NK-92 (cell line): ENCODE data around the gene TMEM141.
"Not testable (repeated sequence)": the region's sequence is repeated elsewhere in the genome, so short reads cannot be mapped to it uniquely, and the experiment has no call there.

Experiments
- DNase-seq: peaks from one replicate; lab custom pipeline; 2025; ENCODE audit not compliant: unreplicated experiment; lab: John Stamatoyannopoulos, UW

TMEM141 gene

DNA sequence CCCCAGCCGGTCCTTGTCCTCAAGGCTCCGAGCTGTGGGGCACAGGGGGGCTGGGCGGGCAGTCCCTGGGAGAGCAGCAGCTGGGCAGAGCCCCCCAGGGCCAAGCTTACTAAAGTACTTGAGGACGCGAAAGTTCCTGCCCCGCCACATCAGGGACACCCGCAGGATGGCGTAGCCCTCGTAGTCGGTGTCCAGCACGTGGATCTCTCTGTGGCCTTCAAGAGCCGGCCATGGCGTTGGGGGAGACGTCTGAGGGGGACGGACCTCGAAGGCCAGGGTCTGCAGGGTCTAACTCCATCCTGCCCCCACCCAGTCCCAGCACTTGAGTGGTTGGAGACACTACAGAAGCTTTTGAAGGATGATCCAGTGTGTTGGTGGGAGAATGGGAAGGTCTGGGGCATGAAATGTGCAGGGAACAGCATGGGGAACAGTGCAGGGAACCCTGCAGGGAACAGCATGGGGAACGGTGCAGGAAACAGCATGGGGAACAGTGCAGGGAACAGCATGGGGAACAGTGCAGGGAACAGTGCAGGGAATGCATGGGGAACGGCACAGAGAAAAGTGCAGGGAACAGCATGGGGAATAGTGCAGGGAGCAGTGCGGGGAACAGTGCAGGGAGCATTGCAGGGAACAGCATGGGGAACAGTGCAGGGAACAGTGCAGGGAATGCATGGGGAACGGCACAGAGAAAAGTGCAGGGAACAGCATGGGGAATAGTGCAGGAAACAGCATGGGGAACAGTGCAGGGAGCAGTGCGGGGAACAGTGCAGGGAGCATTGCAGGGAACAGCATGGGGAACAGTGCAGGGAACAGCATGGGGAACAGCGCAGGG lies 35.6 kb upstream of the TMEM141 start:
- not testable (repeated sequence) for DNase-seq

DNA sequence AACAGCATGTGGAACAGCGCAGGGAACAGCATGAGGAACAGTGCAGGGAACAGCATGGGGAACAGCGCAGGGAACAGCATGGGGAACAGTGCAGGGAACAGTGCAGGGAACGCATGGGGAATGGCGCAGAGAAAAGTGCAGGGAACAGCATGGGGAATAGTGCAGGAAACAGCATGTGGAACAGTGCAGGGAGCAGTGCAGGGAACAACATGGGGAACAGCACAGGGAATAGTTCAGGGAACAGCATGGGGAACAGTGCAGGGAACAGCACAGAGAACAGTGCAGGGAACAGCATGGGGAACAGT lies 35.1 kb upstream of the TMEM141 start:
- DNase-seq: no peak

DNA sequence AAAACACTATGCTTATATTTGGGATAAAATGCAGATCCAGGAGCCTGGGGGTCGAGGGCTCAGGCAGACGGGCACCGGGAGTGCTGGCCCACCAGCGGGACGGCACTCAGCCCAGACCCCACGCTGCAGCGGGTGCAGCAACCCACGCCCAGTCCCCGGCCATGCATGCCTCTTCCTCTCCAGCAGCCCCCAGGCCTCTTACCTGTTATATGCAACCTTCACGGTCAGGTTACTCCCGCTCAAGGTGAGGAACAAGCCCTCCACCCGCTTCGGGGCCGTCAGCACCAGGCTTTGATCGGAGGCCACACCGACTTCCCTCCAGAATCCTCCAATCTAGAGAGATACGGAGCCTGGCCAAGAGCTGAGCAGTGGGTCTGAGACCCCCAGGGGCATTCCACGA lies 34.3 kb upstream of the TMEM141 start:
- no peak for DNase-seq

DNA sequence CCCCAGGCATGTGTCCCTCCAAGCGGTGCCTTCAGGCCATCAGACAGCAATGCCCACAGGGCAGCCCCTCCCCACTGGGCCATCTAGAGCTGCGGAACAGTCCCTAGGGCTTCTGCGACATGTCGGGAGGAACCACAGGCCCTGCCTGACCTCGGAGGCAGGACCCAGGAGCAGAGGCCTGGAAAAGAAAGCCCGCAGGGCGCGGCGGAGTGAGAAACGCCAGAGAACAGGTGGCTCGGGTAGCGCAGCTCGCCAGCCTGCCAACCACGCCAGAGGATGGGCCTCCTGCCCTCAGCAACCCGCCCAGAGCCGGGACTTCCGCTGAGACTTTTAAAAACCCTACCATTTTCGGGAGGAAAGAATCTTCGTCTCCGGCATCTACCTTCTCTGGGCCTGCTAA lies 33.8 kb upstream of the TMEM141 start:
- no peak for DNase-seq

DNA sequence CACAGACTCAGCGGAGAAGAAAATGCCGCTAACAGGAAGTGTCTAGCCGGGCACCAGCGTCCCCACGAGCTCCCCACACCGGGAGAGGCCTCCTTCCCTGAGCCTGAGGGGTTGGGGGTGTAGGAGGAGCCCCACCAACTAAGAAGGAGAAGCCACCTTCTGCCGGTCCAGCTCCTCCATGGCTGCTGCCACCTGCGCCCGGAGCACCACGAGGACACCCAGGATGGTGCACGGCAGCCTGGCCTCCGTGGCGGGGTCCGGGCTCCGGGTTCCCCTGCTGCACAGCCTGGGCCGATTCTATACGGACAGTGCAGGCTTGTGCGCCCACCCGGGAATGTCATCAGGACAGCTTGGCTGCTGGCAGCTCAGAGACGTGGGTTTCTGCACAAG lies 33.4 kb upstream of the TMEM141 start:
- DNase-seq: no peak

DNA sequence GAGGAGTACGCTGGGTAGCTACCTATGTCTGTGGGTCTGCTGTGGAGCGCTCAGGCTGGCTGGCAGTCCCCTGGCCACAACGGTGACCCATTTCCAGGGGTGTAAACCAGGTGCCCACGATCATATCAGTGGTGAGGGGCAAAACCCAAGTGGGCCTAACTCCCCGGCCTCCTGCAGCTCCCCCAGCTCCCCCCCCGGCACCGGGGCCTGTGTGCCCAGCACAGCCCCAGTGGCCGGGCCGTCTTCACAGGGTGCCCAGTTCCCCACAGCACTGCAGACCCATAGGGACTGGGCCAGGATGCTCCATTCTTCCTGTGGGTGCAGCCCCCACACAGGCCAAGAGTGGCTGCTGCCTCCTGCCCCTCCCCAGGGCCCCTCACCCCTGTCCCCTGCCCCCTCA lies 32.1 kb upstream of the TMEM141 start:
- no peak for DNase-seq

DNA sequence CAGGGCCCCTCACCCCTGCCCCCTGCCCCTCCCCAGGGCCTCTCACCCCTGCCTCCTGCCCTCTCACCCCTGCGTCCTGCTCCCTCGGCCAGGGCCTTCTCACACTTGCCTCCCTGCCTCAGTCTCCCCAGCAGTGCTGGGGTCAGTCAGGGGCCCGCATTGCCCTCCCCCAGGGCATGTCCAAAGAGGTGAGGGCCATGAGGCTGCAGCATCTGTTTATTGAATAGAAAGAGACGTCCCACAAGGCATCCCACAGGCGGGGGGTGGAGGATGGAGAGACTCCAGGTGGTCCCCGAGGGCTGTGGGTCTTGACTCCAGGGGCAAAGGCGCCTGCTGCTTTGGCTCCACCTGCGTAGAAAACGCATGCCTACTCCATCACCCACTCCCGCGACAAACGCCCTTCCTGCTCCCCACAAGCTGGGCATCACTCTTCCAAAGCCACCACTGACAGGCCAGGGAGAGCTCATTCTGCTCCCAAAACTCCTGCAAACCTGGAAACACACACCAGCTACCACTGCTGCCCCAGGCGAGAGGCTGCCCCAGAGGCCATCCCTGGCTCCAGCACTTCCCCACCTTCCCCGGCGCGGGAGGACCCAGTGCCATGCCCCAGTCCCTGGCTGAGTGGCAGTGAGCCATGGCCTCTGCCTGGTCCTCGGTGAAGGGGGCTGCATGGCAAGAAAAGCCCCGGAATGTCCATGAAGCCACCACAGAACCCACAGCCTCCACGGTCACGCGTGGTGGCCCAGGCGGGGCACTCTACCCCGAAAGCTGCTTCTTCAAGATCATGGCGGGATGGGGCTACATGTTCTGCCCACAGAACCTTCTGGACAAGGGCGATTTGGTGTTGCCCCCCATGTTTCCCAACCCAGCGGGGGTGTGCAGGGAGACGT lies 31.5 kb upstream of the TMEM141 start:
- no peak for DNase-seq

DNA sequence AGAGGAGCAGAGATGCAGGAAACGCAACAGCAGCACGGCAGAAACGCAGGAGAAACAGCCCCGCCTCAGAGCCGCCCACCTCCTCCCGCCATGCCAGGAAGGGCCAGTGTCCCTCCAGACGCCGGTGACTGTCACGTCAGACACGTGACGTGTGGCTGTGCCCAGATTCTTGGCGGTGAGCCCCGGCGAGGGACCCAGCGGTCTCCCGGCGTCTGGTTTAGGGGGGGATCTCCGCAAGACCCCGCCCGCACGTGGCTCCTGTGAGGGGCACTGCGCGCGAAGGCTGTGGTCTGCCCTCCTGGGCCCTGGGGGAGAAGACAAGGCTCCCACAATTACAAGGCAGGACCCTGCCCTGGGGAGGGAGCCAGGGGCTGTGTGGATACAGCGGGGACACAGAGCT lies 30.7 kb upstream of the TMEM141 start:
- DNase-seq: no peak

DNA sequence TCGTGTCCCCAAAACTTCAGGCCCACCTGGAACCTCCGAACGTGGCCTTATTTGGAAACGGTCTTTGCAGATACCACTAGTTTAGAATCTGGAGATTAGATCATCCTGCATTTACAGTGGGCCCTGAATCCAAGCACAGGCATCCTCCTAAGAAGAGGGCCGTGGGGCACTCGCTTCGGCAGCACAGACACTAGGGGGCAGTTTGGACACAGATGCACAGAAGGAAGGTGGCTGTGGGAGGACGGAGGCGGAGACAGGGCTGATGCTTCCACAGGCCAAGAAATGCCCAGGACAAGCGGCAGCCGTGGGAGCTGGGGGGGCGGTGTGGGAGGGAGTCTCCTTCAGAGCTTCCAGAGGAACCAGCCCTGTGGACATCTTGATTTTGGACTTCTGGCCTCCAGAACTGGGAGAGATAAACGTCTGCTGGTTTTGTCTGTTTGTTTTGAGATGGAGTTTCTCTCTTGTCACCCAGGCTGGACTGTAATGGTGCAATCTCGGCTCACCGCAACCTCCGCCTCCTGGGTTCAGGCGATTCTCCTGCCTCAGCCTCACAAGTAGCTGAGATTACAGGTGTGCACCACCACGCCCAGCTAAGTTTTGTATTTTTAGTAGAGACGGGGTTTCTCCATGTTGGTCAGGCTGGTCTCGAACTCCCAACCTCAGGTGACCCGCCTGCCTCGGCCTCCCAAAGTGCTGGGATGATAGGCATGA lies 30.2 kb upstream of the TMEM141 start:
- DNase-seq: not testable (repeated sequence)

DNA sequence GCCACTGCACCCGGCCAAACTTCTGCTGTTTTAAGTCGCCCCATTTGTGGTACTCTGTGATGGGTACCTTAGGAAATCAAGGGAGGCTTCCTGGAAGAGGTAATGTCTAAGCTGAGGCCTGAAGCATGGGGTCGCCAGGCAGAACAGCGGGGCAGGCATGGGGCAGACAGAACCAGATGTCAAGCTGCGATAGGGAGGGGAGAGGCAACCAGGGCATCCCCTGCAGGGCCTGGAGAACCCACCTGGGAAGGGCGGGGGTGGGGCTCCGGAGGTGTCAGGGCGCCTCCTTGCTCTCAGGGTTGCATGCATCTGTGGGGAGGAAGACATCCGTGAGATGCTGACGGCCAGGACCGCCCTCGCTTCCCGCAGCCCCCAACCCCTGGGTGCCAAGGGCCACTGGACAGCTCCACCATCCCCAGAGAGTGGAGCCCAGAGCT lies 29.6 kb upstream of the TMEM141 start:
- no peak for DNase-seq

DNA sequence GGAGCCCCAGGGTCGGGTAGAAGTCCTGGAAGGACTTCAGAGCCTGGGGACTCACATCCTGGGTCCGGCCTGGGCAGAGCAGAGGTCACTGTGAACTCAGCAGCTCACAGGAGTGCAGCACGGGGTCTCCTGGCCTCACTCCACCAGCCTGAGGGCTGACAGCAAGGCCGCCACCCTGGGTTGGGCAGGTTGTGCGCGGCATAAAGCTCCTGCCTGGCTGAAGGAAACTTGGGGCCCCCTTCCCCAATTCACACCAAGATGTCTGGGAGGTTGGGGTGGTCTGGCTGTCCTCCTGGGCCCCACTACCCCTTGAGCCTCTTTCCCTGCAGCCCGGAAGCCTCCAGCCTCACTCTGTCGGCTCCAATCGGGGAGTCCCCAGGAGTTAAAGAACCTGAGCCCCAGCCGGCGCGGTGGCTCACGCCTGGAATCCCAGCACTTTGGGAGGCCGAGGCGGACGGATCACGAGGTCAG lies 28.9 kb upstream of the TMEM141 start:
- no peak for DNase-seq

DNA sequence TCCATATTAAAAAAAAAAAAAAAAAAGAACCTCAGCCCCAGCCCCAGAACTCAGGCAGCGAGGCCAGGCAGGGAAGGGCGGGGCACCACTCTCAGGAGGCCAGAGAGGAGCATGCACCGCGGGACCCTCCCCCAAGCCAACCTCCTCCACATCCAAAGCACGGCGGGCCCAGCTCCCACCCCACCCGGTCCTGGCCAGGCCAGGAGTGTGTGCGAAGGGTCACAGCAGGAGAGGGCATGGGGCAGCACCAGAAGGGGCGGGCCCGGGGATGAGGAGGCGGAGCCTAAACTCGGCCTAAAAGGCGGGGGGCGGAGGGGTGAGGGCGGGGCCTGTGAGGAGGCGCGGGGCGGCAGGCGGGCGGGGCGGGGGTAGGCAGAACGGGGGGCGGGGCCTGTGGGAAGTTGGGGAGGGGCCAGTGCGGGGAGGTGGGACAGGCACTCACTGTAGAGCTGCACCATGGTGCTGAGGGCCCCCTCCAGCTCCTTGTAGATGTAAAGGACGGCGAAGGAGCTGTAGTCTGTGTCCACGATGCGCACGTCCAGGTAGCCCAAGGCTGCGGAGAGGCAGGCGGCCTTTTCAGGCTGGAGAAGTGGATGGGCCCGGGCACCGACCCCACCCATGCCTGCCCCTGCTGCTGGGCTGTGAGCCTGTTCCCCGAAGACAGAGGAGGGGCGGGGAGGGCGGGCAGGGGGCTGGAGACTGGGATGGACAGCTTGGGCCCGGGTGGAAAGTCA lies 28.1 kb upstream of the TMEM141 start:
- no peak for DNase-seq

DNA sequence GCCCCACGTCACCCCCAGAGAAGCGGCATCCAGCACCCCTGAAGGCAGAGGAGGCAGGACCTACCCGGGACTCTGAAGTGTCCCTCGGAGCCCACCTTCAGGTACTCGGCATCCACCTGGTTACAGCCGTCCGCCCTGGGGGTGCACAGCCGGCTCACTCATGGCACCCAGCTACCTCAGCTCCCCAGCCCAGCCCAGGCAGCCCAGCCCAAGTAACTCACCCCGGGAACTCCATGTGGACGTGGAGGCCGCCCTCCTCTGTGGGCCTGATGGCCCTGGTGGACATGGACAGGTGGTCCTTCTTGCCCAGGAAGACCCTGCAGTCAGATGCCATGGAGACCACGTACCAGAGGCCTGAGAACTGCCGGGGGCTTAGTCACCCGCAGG lies 27.5 kb upstream of the TMEM141 start:
- DNase-seq: no peak

DNA sequence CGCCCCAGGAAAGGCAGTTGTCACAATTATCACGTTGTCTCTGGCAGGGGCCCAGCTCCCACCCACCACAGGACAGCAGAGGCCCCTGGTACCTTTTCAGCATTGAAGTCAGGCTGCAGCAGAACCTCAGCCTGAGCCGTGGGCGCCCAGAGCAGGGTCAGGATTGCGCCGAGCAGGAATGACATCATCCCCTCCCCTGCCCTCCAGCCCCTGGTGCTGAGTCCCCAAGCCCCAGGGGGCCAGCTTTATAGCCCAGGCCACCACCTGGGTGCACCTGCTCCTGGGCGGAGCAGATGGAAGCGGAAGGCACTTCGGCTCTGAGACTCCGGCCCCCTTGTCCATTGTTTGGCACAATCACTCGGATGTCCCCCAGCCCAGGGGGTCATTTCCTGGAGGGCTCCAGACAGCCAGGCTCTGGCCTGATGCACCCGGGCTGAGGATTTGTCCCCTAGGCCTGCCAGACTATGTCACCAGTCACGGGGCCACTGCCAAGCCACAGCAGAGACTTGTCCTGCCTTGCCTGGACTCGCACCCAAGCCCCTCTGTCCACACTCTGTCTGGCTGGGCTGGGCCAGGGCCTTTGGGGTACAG lies 26.7 kb upstream of the TMEM141 start, which contains the start of gene LCN15:
Gene LCN15 (minus strand): TSS at position 218 of the 591 bp plus-strand sequence. CDS start 30 bp downstream, at position 188.
- DNase-seq: no peak

DNA sequence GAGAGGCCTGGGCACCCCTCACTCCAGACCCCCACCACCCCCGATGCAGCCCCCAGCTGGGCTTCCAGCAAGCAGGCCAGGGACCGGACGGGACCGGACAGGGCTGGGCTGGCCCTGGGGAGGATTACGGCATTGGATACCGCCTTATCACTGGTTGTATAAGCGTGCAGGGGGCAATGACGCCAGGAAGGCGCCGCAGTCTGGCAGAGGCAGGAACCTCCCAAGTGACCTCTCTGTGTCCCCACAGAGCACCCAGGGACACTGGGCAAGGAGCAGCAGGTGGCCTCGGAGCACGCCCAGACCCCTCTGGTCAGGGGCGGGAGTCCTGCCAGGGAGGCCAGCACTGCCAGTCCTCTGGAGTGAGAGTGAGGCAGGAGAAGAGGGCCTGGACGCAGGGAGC lies 26.1 kb upstream of the TMEM141 start:
- no peak for DNase-seq

DNA sequence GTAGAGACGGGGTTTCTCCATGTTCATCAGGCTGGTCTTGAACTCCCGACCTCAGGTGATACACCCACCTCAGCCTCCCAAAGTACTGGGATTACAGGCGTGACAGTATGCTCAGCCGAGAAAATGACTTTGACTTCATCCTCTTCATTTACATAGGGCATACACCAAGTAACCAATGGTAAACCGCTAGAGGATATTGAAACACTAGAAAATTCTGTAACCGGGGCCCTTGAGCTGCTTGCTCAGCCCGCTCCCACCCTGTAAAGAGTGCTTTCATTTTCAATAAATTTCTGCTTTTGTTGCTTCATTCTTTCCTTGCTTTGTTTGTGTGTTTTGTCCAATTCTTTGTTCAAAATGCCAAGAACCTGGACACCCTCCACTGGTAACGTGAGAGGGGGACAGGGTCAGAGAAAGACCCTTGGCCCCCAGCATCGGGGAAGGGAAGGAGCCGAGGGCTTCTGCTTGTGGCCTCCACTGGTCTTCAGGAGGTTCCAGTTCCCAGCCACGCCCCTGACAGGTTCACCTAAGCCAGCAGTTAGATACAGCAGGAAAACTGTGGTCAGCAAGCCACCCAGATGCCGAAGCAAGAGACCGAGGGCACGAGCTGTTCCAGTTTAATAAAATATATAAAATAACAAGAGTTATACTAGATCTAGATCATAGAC lies 25.3 kb upstream of the TMEM141 start:
- not testable (repeated sequence) for DNase-seq

DNA sequence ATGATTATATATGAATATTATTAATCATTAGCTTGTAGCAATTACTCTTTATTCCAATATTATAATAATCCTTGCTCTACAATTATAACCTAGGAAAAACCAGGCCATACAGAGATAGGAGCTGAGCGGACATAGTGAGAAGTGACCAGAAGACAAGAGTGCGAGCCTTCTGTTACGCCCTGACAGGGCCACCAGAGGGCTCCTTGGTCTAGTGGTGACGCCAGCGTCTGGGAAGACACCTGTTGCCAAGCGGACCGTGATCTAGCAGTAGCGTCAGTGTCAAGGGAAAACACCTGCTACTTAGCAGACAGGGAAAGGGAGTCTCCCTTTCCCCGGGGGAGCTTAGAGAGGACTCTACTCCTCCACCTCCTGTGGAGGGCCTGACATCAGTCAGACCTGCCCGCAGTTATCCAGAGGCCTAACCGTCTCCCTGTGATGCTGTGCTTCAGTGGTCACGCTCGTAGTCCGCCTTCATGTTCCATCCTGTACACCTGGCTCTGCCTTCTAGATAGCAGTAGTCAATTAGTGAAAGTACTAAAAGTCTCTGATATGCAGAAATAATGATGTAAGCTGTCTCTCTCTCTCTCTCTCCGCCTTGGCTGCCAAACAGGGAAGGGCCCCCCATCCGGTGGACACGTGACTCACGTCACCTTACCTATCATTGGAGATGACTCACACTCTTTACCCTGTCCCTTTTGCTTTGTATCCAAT lies 24.6 kb upstream of the TMEM141 start:
- not testable (repeated sequence) for DNase-seq

DNA sequence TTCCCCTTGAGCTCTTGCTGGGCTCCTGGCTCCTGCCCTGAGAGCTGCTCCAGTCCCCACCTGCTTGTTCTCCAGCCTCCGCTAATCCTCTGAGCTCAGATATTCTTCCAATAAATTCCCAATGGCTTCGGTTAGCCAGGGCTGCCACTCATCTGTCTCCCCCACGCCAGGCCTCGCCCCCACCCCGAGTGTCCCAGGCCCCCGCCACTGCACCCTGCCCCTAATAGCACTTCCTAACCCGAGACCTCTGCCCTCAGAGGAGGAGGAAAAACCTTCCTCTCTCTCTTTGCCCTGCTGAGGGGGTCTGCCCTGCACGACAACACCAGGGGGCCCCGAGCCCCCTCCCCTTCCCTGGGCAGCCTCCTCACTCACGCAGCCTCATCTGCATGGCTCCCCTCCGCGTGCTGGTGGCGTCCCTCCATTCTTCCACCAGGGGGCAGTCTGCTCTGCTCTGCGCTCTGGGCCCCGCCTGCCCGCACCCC lies 21.4 kb upstream of the TMEM141 start:
- no peak for DNase-seq

DNA sequence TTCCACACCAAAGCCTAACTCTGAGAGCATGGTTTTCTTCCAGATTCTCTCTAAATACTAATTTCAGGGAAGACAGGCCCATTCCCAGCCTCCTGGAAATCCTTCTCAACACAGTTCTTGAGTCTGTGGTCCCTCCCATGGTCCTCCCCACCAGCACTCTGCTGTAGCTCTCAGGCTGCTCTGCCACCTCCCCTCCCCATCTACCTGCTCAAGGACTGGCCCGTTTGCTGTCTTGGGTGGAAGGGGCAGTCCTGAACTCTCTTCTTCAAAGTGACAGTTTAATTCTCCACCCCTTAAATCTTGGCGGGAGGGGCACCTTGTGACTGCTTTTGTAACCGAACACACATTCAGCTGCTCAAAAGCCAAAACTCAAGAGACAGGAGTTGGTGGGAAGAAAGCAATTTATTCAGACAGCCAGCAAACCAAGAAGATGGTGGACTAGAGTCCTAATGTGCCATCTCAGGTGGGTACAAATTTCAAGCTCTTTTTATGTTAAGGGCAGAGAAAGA lies 19.2 kb upstream of the TMEM141 start:
- DNase-seq: no peak
